Hippocampal formation (tissue), 2 donors: ENCODE results near the gene ZBTB44.
"Not testable (repeated sequence)": the region's sequence is repeated elsewhere in the genome, so short reads cannot be mapped to it uniquely, and the experiment has no call there.

Source experiments
- DNase-seq, 2 donors: peaks; one replicate each; lab custom pipeline; 2025; lab: John Stamatoyannopoulos, UW

ZBTB44 gene

GRCh38 chr11:130198292-130198691 lies 116.4 kb downstream of the ZBTB44 start:
- no peak for DNase-seq

- DNase-seq = no peak
These were observed 117.2 kb downstream of the ZBTB44 start for GRCh38 chr11:130197386-130198035.

GRCh38 chr11:130194241-130195023 lies 120.3 kb downstream of the ZBTB44 start:
- DNase-seq = no peak

GRCh38 chr11:130193551-130193950 lies 121.2 kb downstream of the ZBTB44 start:
- DNase-seq = not testable (repeated sequence)

GRCh38 chr11:130192845-130193267 lies 121.9 kb downstream of the ZBTB44 start:
- DNase-seq = no peak

- DNase-seq = no peak
These were observed 122.8 kb downstream of the ZBTB44 start for GRCh38 chr11:130191896-130192295.

- no peak for DNase-seq
These were observed 124.3 kb downstream of the ZBTB44 start for GRCh38 chr11:130190371-130190881.

- DNase-seq = no peak
These were observed 125.1 kb downstream of the ZBTB44 start for GRCh38 chr11:130189492-130190210.

- DNase-seq = no peak
These were observed 126.0 kb downstream of the ZBTB44 start for GRCh38 chr11:130188585-130189347.

- DNase-seq = no peak
These were observed 126.7 kb downstream of the ZBTB44 start for GRCh38 chr11:130188047-130188446.

GRCh38 chr11:130187096-130187495 lies 127.6 kb downstream of the ZBTB44 start:
- no peak for DNase-seq

- no peak for DNase-seq
These were observed 130.7 kb downstream of the ZBTB44 start for GRCh38 chr11:130183878-130184610.

GRCh38 chr11:130181295-130182272 lies 133.1 kb downstream of the ZBTB44 start:
- DNase-seq = no peak

- no peak for DNase-seq
These were observed 133.8 kb downstream of the ZBTB44 start for GRCh38 chr11:130180896-130181294.

GRCh38 chr11:130180491-130180890 lies 134.2 kb downstream of the ZBTB44 start:
- DNase-seq = no peak

- no peak for DNase-seq
These were observed 135.1 kb downstream of the ZBTB44 start for GRCh38 chr11:130179396-130180306.

GRCh38 chr11:130178441-130179339 lies 136.0 kb downstream of the ZBTB44 start:
- DNase-seq = no peak

- DNase-seq = no peak
These were observed 136.9 kb downstream of the ZBTB44 start for GRCh38 chr11:130177782-130178181.
